Measurements from ENCODE around the gene MLN. TPM values are rescaled to one million over a fixed set of nuclear protein-coding genes. Genes with fewer than 3 reads are reported as not detected.

The MLN gene
- total RNA-seq, 2 donors from 2014 or later = not detected

GRCh38 chr6:33802186-33802958 is 1.4 kb downstream of the MLN start:
- H3K9me3 Mint-ChIP-seq = no peaks in the 10 kb centered on the region
- H3K27ac Mint-ChIP-seq = no peak overlapping the region
- ATAC-seq (no peak), DNase-seq (ENCODE audit: low spot score in 2 of 2) (no peak)
- no peaks in the 10 kb centered on the region for H3K36me3 Mint-ChIP-seq

DNA sequence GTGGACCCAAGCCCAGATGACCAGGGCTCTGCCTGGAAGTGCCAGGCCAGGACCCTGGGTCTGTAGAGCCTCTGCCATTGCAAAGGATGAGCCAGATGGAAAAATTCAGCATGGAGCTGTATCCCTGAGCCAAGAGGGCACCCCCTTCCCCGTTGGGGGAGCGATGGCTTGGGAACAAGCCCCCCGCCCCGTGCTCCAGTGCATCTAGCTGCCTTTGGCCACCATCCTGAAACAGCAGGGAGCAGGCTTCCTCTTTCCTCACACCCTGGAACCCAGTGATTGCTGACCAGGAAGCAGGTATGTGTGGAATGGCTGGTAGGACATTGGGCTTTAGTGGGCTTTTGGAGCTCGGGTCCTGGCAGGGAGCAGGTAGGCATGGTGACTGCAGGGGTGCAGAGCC is 2.2 kb downstream of the MLN start:
- no peak overlapping the region for H3K27ac Mint-ChIP-seq
- H3K36me3 Mint-ChIP-seq = no peaks in the 10 kb centered on the region
- ATAC-seq = no peak
- H3K9me3 Mint-ChIP-seq = no peaks in the 10 kb centered on the region
- DNase-seq (ENCODE audit: low spot score in 2 of 2) = no peak

DNA sequence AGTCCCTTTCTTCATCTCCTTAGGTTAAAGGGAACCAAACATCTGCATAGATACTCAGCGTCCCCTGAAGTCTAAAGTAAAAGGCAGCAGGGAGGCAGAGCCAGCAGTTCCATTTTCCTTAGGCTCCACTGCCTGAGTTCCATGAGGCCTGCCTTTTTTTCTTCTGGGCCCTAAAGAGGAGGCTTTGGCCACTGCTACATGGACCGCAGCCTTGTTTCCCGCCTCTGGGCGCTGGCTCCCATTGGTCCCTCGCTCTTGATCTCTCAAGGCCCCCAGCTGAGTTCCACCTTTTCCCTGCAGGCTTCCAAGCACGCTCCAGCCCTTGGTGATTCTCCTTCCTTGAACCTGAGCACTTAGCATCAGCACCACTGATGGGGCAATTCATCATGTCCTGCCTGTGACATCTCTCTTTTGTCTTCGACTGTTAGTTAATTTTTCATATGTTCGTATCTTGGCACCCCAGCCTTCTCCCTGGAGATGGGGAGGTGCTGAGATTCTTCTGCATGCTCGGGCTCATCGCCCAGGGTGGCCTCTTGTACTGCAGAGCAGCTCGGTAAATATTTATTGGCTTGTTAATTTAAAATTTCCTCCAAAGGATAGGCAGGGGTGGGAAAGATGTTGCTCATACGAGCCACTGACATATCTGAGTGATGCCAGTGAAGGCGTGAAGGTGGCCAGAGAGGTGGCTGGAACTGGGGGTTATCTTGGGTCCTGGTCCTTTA is 3.4 kb downstream of the MLN start:
- DNase-seq (ENCODE audit: low spot score in 2 of 2) (no peak), ATAC-seq (no peak)
- Mint-ChIP-seq H3K27ac (no peak overlapping the region), H3K36me3 (no peaks in the 10 kb centered on the region), H3K9me3 (no peaks in the 10 kb centered on the region)

- ATAC-seq = no peak
- DNase-seq (ENCODE audit: low spot score in 2 of 2) = no peak
- H3K27ac Mint-ChIP-seq = no peak overlapping the region
- no peaks in the 10 kb centered on the region for H3K36me3 Mint-ChIP-seq
- no peaks in the 10 kb centered on the region for H3K9me3 Mint-ChIP-seq
Measured at GRCh38 chr6:33799454-33800113, 4.2 kb downstream of the MLN start.

GRCh38 chr6:33798343-33798848 is 5.4 kb downstream of the MLN start:
- no peak overlapping the region for H3K27ac Mint-ChIP-seq
- DNase-seq (ENCODE audit: low spot score in 2 of 2) (no peak), ATAC-seq (no peak)
- H3K36me3 Mint-ChIP-seq = no peaks in the 10 kb centered on the region
- no peaks in the 10 kb centered on the region for H3K9me3 Mint-ChIP-seq

GRCh38 chr6:33797626-33798342 is 6.0 kb downstream of the MLN start:
- H3K36me3 Mint-ChIP-seq = no peaks in the 10 kb centered on the region
- H3K9me3 Mint-ChIP-seq = no peaks in the 10 kb centered on the region
- no peak for ATAC-seq

GRCh38 chr6:33794910-33795623 is 8.7 kb downstream of the MLN start:
- no peak overlapping the region for H3K27ac Mint-ChIP-seq
- no peak for DNase-seq (ENCODE audit: low spot score in 2 of 2)
- peaks cover 0 to 4% of the 10 kb centered on the region in 2 donors for H3K9me3 Mint-ChIP-seq
- no peaks in the 10 kb centered on the region for H3K36me3 Mint-ChIP-seq
- ATAC-seq = no peak

More at GRCh38 chr6:33797626-33798342, 6.0 kb downstream of the MLN start:
- H3K27ac Mint-ChIP-seq = peak overlapping the region; percentile 13 to 82
- DNase-seq (ENCODE audit: low spot score in 2 of 2) = no peak

- DNase-seq (ENCODE audit: low spot score in 2 of 2) = no peak
- H3K36me3 Mint-ChIP-seq = peaks cover 3 to 7% of the 10 kb centered on the region in 2 donors
- no peak for ATAC-seq
- H3K9me3 Mint-ChIP-seq = peaks cover 4 to 6% of the 10 kb centered on the region in 2 donors
- H3K27ac Mint-ChIP-seq = no peak overlapping the region
Measured at GRCh38 chr6:33792981-33793380, 10.8 kb downstream of the MLN start.

DNA sequence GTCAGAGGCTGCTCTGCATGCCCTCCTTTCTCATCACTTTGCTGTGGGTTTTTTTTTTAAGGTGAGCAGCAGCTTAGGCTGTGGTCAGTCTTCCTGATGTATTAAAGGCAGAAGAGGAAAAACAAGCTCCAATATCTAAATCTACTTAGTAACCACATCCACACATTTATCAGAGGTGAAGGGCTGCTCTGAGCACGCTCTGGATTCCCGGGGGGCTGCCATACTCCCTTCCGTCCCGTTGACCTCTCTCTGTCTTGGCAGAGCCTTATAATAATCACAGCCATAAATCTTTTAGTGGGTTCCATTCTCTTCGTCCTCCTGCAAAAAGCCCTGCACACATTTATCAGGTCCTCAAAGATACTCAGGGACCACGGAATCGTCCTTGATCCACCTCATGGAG is 12.2 kb downstream of the MLN start:
- no peak for ATAC-seq
- Mint-ChIP-seq H3K36me3 (peaks cover 7 to 13% of the 10 kb centered on the region in 2 donors), H3K9me3 (peaks cover 4 to 6% of the 10 kb centered on the region in 2 donors), H3K27ac (peak overlapping the region in 1 of 2 donors; percentile 56)
- no peak for DNase-seq (ENCODE audit: low spot score in 2 of 2)

- no peak for ATAC-seq
- Mint-ChIP-seq H3K9me3 (peaks cover 4 to 6% of the 10 kb centered on the region in 2 donors), H3K27ac (peak overlapping the region in 1 of 2 donors; percentile 84), H3K36me3 (peaks cover 13% of the 10 kb centered on the region in 2 donors)
- DNase-seq (ENCODE audit: low spot score in 2 of 2) = no peak
Measured at GRCh38 chr6:33790910-33791309, 12.9 kb downstream of the MLN start.

DNA sequence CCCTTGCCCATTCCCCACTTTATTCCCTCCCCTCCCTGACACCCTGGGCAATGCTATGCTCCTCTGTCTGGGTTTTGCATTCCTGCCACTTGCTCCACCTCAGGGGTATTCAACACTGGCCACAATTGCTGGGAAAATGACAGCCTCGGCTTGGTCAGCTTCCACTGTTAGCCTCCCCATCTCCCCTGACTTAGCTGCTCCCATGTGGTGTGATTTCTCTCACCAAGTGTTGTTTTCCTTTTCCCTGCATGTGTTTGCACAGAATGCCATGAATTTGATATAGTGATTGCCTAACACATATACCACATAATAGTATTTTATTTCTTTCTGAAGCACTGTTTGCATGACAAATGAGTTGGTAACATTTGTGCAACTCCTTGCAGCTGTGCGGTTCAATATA is 13.4 kb downstream of the MLN start:
- H3K36me3 Mint-ChIP-seq = peaks cover 13% of the 10 kb centered on the region in 2 donors
- DNase-seq (ENCODE audit: low spot score in 2 of 2) (no peak), ATAC-seq (no peak)
- peaks cover 4 to 6% of the 10 kb centered on the region in 2 donors for H3K9me3 Mint-ChIP-seq
- peak overlapping the region in 1 of 2 donors; percentile 84 for H3K27ac Mint-ChIP-seq

DNA sequence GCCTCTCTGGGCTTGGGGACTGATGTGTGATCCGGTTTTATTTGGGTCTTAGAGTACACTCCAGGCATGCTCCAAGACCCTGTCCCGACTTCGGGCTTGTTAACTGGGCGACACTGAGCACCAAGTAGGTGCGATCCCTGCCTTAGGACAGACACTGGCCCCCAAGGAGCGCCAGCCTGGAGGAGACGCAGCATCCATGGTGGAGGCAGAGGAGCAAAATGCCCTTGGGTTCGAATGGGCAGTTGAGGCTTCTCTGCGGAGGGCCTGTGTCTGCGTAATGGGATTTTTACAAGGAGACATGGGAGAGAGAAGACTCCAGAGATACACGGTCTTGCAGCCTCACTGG is 14.3 kb downstream of the MLN start:
- Mint-ChIP-seq H3K27ac (peak overlapping the region; percentile 89 to 94), H3K9me3 (peaks cover 4 to 6% of the 10 kb centered on the region in 2 donors), H3K36me3 (peaks cover 13% of the 10 kb centered on the region in 2 donors)
- ATAC-seq (no peak), DNase-seq (ENCODE audit: low spot score in 2 of 2) (no peak)

GRCh38 chr6:33788694-33789549 is 14.9 kb downstream of the MLN start, which contains the start of gene LEMD2:
LEMD2 (minus strand) TSS chr6:33789130; CDS start chr6:33789116, 14 bp downstream.
- peaks cover 13% of the 10 kb centered on the region in 2 donors for H3K36me3 Mint-ChIP-seq
- ATAC-seq = peak; percentile 80 to 91
- peak within 1 kb of the TSS; percentile 99 for H3K27ac Mint-ChIP-seq

GRCh38 chr6:33787954-33788693 is 15.7 kb downstream of the MLN start:
- H3K36me3 Mint-ChIP-seq = peaks cover 13% of the 10 kb centered on the region in 2 donors
- peaks cover 4 to 6% of the 10 kb centered on the region in 2 donors for H3K9me3 Mint-ChIP-seq
- ATAC-seq = peak; percentile 70 to 72
- peak; percentile 60 to 70 for DNase-seq (ENCODE audit: low spot score in 2 of 2)
- H3K27ac Mint-ChIP-seq = peak overlapping the region; percentile 99

More at GRCh38 chr6:33788694-33789549, 14.9 kb downstream of the MLN start, which contains the start of gene LEMD2:
- peaks cover 4 to 6% of the 10 kb centered on the region in 2 donors for H3K9me3 Mint-ChIP-seq
- DNase-seq (ENCODE audit: low spot score in 2 of 2) = peak; percentile 95 to 98
